ENCODE data around the gene PIGA.
"Not testable (repeated sequence)": the region's sequence is repeated elsewhere in the genome, so short reads cannot be mapped to it uniquely, and the experiment has no call there.

The PIGA gene

DNA sequence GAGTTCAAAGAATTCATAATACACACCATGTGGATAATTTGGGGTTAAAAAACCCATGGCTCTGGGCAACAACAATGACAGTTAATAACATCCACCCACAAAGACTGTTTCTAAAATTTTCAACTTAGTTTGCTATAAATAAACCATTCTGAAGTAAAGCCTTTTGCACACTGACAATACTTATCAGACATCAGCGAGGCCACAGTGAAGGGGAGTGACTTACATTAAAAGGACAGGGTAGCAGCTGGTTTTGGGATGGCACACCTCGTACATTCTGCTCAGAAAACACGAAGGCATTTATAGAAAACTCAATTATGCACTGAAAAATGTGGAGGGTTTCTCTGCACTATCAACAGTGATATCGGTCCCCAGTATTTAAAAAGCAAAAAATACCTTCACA is 15.0 kb downstream of the PIGA start:
- no peak for DNase-seq (ENCODE audit: low spot score)

DNA sequence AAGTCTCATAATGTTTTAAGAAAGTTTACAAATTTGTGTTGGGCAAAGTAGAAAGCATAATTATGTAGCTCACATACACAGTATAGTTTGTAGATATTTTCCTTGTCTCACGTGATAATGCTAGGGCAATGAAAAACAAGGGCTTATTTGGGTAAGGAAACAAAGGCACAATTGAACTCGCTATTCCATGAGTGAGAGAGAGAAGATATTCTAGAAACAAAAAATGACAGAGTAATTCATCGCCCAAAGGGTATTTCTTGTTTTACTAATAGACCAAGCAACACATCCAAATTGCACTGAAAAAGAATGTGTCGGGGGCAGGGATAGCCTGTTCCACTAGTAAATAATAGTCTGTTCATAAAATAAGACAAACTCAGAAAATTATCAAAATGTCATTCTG is 16.2 kb downstream of the PIGA start:
- DNase-seq (ENCODE audit: low spot score) = peak; percentile 81

GRCh38 chrX:15315509-15315908 is 19.8 kb downstream of the PIGA start, which contains the start of gene ASB11:
ASB11 (minus strand) TSS chrX:15315640; CDS start chrX:15315605, 35 bp downstream.
- DNase-seq (ENCODE audit: low spot score) = no peak

- no peak for DNase-seq (ENCODE audit: low spot score)
Observed at GRCh38 chrX:15314472-15314871, 20.9 kb downstream of the PIGA start.

- DNase-seq (ENCODE audit: low spot score) = no peak
Observed at GRCh38 chrX:15311119-15311518, 24.2 kb downstream of the PIGA start.

DNA sequence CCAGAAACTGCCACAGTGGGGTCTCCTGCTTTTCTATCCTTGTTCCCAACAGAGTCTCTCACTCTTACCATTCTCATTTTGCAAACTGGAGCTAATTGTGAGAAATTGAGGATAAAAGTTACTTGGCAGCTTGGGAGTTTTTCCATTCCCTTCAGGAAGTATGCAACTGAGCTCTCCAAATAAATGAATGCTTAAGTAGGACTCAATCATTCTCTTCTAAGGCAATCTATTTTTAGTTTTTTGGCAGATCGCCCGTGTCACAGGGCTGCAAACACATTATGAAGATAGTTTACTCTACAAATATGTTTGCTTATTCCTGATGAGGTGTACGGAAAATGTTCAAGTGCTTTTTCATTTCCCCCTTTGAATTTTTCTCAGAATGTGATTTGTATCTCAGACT is 25.2 kb downstream of the PIGA start:
- peak; percentile 60 for DNase-seq (ENCODE audit: low spot score)

DNA sequence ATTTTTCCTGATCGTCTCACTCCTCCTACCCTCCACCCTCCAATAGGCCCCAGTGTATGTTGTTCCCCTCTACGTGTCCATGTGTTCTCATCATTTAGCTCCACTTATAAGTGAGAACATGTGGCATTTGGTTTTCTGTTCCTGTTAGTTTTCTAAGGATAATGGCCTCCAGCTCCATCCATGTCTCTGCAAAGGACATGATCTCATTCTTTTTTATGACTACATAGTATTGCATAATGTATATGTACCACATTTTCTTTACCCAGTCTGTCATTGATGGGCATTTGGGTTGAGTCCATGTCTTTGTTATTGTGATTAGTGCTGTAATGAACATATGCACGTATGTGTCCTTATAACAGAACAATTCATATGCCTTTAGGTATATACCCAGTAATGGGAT is 29.4 kb downstream of the PIGA start:
- DNase-seq (ENCODE audit: low spot score) = not testable (repeated sequence)

- no peak for DNase-seq (ENCODE audit: low spot score)
Observed at GRCh38 chrX:15301924-15302323, 33.4 kb downstream of the PIGA start.

DNA sequence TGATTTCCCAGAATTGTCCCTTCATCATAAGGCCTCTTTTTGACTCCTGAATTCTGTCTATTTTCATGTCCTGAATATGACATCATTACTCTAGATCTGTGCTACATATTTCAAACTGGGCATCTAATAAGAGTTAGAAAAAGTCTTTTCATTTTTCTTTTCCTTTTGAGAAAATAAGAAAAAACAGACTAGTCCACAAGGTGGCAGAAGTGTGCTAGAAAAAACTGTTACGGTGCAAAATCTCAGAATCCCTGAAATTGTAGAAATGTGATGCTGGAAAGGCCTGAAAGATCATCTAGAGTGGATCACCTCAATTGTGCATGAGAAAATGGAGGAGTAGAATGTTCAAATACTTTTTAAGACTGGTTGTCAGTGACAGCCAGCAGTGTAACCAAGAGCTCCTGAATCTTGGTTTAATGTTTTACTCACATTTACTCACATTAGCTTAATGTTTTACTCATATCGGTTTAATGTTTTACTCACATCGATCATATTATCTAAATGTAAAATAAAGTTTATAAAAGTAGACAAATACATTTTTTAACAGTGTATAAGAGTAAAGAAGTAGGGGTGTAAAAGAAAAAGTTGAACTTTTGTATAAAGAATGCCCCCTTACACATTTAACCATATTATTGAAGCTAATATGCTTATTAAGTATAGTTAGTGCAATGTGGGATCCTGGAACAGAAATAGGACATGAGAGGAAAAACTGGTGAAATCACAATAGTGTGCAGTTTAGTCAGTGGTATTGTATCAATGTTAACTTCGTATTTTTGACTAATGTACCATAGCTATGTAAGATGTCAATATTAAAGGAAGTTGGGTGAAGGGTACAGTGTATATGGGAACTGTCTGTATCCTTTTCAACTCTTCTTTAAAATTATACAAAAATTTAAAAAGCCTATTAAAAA is 35.1 kb downstream of the PIGA start:
- peak; percentile 42 for DNase-seq (ENCODE audit: low spot score)

- DNase-seq (ENCODE audit: low spot score) = no peak
Observed at GRCh38 chrX:15298780-15299179, 36.5 kb downstream of the PIGA start.

DNA sequence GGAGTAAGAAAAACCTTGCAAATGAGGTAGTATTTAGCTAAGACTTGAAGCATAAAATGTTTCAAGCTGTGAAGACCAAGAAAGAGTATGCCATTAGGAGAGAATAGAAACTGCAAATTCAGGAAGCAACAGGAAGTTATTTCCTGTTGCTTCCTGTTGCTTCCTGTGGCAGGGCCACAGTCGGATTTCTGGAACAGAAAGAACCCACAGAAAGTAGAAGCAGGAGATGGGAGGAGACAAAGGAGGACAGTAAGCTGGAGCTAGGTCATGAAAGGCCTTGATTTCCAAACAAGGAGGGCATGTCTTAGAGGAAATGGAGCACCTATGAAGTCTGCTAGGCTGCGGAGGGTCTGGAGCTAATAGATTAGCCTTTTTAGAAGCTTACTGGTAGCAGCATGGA is 37.1 kb downstream of the PIGA start:
- no peak for DNase-seq (ENCODE audit: low spot score)

- DNase-seq (ENCODE audit: low spot score) = no peak
Observed at GRCh38 chrX:15293451-15293850, 41.9 kb downstream of the PIGA start.

DNA sequence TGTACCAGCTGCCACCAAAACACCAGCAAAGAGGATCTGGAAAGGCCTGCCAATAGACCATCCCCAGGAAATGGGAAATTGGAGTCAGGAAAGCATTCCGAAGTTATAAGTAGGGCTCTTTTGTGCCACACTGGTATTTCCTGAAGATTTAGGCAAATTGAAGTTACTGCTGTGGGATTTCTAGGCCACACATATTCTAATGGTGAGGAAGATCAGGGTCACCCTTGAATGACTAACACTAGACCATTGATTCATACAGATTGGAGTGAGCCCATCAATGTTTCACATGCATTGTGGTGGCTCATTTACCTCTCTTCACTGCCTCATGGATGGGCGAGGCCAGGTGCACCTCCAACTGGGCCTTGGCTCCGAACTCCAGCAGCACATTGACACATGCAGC is 42.5 kb downstream of the PIGA start:
- no peak for DNase-seq (ENCODE audit: low spot score)

- no peak for DNase-seq (ENCODE audit: low spot score)
Observed at GRCh38 chrX:15277604-15278003, 57.7 kb downstream of the PIGA start.

DNA sequence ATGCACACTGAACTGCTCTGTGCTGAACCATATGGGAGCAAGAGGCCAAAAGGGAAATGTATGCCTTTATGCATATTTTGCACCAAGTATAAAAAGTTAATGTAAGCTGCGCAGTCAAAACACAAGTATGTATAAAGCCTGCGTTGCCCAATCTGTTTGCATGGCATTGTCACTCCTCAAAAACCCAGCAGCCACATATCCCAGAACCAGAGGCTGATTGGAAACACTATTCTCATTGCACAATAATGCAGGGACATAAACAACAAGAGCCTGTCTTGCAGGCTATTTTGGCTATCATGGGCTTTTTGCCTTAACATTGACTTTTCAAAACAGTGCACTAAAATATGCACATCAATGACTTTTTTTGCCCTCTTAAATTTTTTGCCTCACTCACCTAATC is 60.4 kb downstream of the PIGA start:
- DNase-seq (ENCODE audit: low spot score) = no peak

GRCh38 chrX:15273275-15273674 is 62.0 kb downstream of the PIGA start:
- not testable (repeated sequence) for DNase-seq (ENCODE audit: low spot score)

DNA sequence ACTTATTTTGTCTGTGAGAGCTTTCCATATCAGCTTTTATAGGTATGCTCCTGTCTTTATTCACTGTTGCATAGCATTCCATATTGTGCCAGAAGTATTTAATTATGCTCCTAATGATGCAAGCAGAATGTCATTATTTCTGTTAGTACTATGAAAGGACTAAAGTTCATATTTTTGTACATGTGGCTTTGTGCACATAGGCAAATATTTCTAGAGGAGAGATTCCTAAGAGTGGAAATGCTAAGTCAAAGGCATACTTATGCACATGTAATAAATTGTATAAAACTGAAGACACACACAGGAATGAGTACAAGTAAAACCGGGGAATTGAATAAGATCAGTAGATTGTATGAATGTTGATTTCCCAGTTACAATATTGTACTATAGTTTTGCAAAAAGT is 63.6 kb downstream of the PIGA start:
- DNase-seq (ENCODE audit: low spot score) = no peak

- DNase-seq (ENCODE audit: low spot score) = peak; percentile 0
Observed at GRCh38 chrX:15269618-15270521, 65.5 kb downstream of the PIGA start, which contains the start of gene ASB9. ASB9 (minus strand) TSS chrX:15270083; CDS start chrX:15269874, 209 bp downstream.
